Stimulated activated CD4-positive, alpha-beta T cell treated with anti-CD3 and anti-CD28 coated beads, TNF-alpha, amount 100 ng/mL, for 4 hours (primary cell): ENCODE measurements around the gene PA2G4.

Experiments
- DNase-seq, 3 experiments: peaks; one replicate each; pipeline ENCODE4 v3.0.0-alpha.2; 2020; ENCODE audit warnings: low read depth in 3 of 3

The PA2G4 gene

GRCh38 chr12:56124133-56124532 is 19.8 kb downstream of the PA2G4 start:
- DNase-seq = no peak

- no peak for DNase-seq
Measured at GRCh38 chr12:56126732-56127239, 22.4 kb downstream of the PA2G4 start.

- DNase-seq = no peak
Measured at GRCh38 chr12:56127485-56127887, 23.1 kb downstream of the PA2G4 start.

GRCh38 chr12:56127888-56128669 is 23.7 kb downstream of the PA2G4 start, which contains the start of gene ESYT1:
ESYT1 (plus strand) TSS chr12:56128267; CDS start chr12:56128320, 53 bp downstream.
- peak; percentile 79 to 97 (median 92) for DNase-seq

GRCh38 chr12:56128670-56129205 is 24.4 kb downstream of the PA2G4 start:
- no peak for DNase-seq

- peak; percentile 35 to 53 (median 38) for DNase-seq
Measured at GRCh38 chr12:56129206-56129941, 25.0 kb downstream of the PA2G4 start.

- DNase-seq = no peak
Measured at GRCh38 chr12:56129942-56130495, 25.7 kb downstream of the PA2G4 start.

- no peak for DNase-seq
Measured at GRCh38 chr12:56130876-56131275, 26.5 kb downstream of the PA2G4 start.

GRCh38 chr12:56134897-56135296 is 30.5 kb downstream of the PA2G4 start:
- no peak for DNase-seq

- DNase-seq = no peak
Measured at GRCh38 chr12:56137853-56138571, 33.7 kb downstream of the PA2G4 start.

- DNase-seq = no peak
Measured at GRCh38 chr12:56141946-56142784, 37.8 kb downstream of the PA2G4 start.

- DNase-seq = no peak
Measured at GRCh38 chr12:56143217-56143616, 38.9 kb downstream of the PA2G4 start.

GRCh38 chr12:56143870-56144269 is 39.5 kb downstream of the PA2G4 start:
- DNase-seq = no peak

GRCh38 chr12:56145217-56145616 is 40.9 kb downstream of the PA2G4 start:
- no peak for DNase-seq

- DNase-seq = no peak
Measured at GRCh38 chr12:56146492-56147460, 42.4 kb downstream of the PA2G4 start.

GRCh38 chr12:56150563-56150962 is 46.2 kb downstream of the PA2G4 start:
- DNase-seq = no peak

GRCh38 chr12:56151672-56152131 is 47.3 kb downstream of the PA2G4 start:
- DNase-seq = peak; percentile 36 to 53 (median 42)

GRCh38 chr12:56152132-56152755 is 47.9 kb downstream of the PA2G4 start, which contains the start of gene MYL6B:
MYL6B (plus strand) TSS chr12:56152587; CDS start chr12:56153919, 1,332 bp downstream.
- DNase-seq = peak; percentile 84 to 87 (median 86)
